Measurements from ENCODE around the gene TMEM175. TPM values are rescaled to one million over a fixed set of nuclear protein-coding genes. Genes with fewer than 3 reads are reported as not detected.

The TMEM175 gene
- total and polyA plus RNA-seq, 2 donors (not counting 1 experiment from before 2014, with no cell fraction given): 44.4 to 432 TPM

DNA sequence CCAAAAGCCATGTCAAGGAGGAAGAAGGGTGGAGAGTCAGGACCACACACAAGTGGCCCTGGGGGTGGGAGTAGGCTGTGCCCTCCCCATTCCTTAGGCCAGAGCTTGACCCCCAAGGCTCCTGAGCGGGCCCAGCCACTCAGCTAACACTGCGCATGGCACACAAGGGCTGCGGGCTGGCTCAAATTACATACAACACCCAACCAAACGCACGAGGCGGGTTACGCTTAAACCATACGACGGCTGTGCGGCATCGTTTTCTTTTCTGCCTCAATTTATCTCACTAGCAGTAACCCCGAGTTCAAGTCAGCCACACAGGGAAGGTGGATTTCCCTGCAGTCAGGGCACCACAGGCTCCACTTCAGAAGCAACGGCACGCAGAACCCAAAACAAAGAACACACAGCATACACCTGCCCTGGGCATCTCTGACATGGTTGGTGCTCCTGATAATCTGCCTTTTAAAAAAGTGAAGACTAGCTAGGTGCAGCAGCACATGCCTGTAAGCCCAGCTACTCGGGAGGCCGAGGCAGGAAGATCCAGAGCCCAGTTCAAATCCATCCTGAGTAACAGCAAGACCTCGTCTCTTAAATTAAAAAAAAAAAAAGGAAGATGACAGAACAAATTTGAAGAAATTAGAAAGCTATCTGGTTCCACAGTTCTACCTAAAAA lies 3.0 kb upstream of the TMEM175 start:
- CTCF ChIA-PET: interaction anchor here (9.9 kb wide), 1 partner anchor 58 kb away, joined by 68 read pairs; the partner anchor contains the start of gene IDUA
- H3K4me3 ChIP-seq (ENCODE audit: control extremely low read depth in 1 of 5, extremely low read depth in 1 of 5, insufficient read depth in 1 of 5, low read depth in 2 of 5, low read length in 4 of 5): no peak overlapping the region
- no peak overlapping the region for H3K4me3 Mint-ChIP-seq

More for the DNA sequence above, 3.0 kb upstream of the TMEM175 start:
- Histone ChIP-seq H2AFZ (ENCODE audit: insufficient read depth, low read depth, low read length, poor library complexity, severe bottlenecking) (no peak overlapping the region), H3K9ac (ENCODE audit: low read length) (no peak overlapping the region), H3K27ac (ENCODE audit: low read length in 2 of 2) (no peak overlapping the region), H3K4me1 (ENCODE audit: control insufficient read depth in 2 of 2, insufficient read depth in 2 of 2, low read length in 2 of 2) (peaks cover 57 to 67% of the 10 kb centered on the region in 2 donors), H3K27me3 (replicated peaks in 1 of 4; ENCODE audit: control extremely low read depth in 1 of 4, control insufficient read depth in 3 of 4, insufficient read depth in 4 of 4, low read length in 3 of 4) (no peaks in the 10 kb centered on the region), H3K4me2 (replicated peaks; ENCODE audit: low read depth, low read length, poor library complexity, severe bottlenecking) (peak overlapping the region; percentile 18), H3K36me3 (replicated peaks in 1 of 2; ENCODE audit: control extremely low read depth in 1 of 2, control insufficient read depth in 1 of 2, extremely low read depth in 1 of 2, insufficient read depth in 2 of 2, low read length in 1 of 2) (peaks cover 0 to 14% of the 10 kb centered on the region in 2 experiments), H4K20me1 (ENCODE audit: control insufficient read depth, insufficient read depth, low read length, poor library complexity, severe bottlenecking) (peaks cover 61% of the 10 kb centered on the region), H3K79me2 (ENCODE audit: control insufficient read depth, insufficient read depth, low read length) (peaks cover 92% of the 10 kb centered on the region), H3K9me3 (ENCODE audit: control extremely low read depth in 1 of 3, control insufficient read depth in 2 of 3, insufficient read depth in 1 of 3, low read length in 2 of 3) (no peaks in the 10 kb centered on the region)
- Mint-ChIP-seq H3K9me3 (ENCODE audit: insufficient read depth) (no peaks in the 10 kb centered on the region), H3K4me1 (peaks cover 79% of the 10 kb centered on the region), H3K27me3 (no peaks in the 10 kb centered on the region), H3K27ac (no peak overlapping the region)
- POLR2A ChIA-PET: no interaction called here
- 97% methylated on average over 15 of the region's 17 CpGs for WGBS (ENCODE audit: insufficient coverage)
- intact Hi-C loops (cut with micrococcal nuclease): no loop called here
- no peak for TF ChIP-seq EZH2 (IDR thresholded peaks at IDR 0.05; ENCODE audit: borderline replicate concordance, insufficient read depth, low read depth, low read length, poor library complexity, severe bottlenecking)
- TF ChIP-seq, protein P1, sequence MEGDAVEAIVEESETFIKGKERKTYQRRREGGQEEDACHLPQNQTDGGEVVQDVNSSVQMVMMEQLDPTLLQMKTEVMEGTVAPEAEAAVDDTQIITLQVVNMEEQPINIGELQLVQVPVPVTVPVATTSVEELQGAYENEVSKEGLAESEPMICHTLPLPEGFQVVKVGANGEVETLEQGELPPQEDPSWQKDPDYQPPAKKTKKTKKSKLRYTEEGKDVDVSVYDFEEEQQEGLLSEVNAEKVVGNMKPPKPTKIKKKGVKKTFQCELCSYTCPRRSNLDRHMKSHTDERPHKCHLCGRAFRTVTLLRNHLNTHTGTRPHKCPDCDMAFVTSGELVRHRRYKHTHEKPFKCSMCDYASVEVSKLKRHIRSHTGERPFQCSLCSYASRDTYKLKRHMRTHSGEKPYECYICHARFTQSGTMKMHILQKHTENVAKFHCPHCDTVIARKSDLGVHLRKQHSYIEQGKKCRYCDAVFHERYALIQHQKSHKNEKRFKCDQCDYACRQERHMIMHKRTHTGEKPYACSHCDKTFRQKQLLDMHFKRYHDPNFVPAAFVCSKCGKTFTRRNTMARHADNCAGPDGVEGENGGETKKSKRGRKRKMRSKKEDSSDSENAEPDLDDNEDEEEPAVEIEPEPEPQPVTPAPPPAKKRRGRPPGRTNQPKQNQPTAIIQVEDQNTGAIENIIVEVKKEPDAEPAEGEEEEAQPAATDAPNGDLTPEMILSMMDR (IDR thresholded peaks at IDR 0.05): no peak
- ATAC-seq (ENCODE audit: low read depth): no peak
- DNase-seq: no peak
